Activated T-helper 1 cell treated with anti-CD3 and anti-CD28 coated beads, Interleukin-2, amount 50 U/mL, for 16 hours (primary cell): ENCODE data around the gene ETV6.

Source experiments
- DNase-seq, 2 donors: peaks; one replicate each; pipeline ENCODE4 v3.0.0-alpha.2; 2020; ENCODE audit warnings: low read depth in 1 of 2, low spot score in 1 of 2

ETV6 gene

GRCh38 chr12:11693601-11694000 lies 44.1 kb downstream of the ETV6 start:
- DNase-seq, result no peak

DNA sequence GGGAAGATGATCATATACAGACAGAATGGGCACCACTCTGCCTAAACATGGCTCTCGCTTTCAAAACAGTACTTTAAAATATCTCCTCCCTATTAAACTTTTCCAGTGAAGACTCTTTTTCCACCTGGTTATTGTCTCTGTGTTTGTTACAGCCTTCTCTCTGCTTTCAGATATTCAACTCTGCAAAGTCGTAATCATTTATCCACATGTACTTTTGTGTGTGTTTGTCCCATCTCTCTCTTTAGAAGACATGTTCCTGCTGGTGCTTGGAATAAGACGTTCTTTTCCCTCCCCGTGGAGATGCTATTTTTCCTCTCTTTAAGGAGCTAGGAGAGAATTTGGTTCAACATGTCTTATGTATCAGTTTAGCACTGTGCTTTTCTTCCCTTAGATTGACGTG lies 45.1 kb downstream of the ETV6 start:
- DNase-seq, result no peak

GRCh38 chr12:11695321-11695720 lies 45.8 kb downstream of the ETV6 start:
- no peak for DNase-seq

DNA sequence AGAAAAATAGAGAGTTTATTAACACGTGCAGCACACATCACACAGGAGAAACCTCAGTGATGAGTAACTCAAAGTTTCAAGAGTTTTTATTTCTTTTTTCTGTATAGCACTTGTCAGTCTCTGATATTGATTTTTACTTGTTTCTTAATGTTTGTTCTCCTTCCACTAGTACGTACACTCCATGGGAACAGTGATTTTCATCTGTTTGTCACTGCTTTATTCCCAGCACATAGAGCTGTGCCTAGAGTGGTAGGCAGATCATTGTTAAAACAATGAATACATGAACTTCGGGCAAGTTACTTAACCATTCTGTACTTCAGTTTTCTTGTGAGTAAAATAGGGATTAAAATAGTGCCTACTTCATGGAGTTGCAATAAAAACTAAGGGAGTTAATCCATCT lies 46.6 kb downstream of the ETV6 start:
- DNase-seq, result no peak

GRCh38 chr12:11697131-11697530 lies 47.7 kb downstream of the ETV6 start:
- no peak for DNase-seq

- DNase-seq, result no peak
Measured at GRCh38 chr12:11697670-11698387, 48.4 kb downstream of the ETV6 start.

GRCh38 chr12:11698729-11699128 lies 49.3 kb downstream of the ETV6 start:
- no peak for DNase-seq

DNA sequence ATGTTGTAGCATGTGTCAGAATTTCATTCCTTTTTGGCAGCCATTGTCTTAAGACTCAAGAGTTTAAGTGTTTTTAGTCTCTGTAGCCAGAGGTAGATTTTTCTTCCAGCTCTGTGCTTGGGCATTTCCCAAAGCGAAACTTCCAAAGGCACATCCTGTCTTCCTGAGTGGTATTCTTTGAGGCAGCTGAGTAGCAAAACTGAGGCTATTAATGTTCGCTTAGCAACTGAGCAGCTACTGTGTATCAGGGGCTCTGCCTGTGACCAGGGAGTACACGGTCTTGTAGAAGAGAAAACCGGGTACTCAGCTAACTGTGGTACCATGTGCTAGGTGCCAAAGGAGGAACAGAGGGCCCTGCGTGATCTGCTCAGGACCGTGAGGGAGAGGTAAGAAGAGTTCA lies 52.0 kb downstream of the ETV6 start:
- no peak for DNase-seq

DNA sequence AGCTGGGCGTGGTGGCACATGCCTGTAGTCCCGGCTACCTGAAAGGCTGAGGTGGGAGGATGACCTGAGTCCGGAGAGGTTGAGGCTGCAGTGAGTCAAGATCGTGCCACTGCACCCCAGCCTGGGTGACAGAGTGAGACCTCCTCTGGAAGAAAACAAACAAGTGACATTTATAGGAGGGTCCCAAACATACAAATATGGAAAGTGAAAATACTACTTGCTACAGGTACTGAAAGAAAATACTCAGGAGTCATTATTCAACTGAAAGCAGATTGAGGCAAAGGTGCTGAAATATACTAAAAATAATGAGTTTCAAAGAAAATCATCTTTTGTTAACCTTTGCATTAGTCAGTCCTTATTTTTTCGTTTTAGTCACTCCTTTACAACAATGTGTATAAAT lies 53.5 kb downstream of the ETV6 start:
- no peak for DNase-seq

DNA sequence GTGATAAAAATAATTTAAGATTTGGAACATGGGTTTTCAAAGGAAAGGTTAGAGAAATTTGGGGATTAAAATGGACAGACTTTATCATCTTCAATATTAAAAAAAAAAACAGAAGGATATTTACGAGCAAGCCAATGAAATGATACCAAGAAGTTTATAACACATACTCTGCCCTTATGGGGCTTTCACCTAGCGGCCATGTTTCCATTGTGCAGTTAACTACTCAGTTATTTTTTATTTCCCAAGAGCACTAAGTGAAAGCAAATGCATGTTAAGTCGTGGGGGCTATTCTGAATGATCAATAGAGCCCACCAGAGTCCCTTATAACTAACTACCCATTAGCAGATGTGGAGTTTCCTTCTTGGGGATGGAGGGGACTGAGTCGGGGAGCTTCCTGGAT lies 53.9 kb downstream of the ETV6 start:
- DNase-seq, result no peak

DNA sequence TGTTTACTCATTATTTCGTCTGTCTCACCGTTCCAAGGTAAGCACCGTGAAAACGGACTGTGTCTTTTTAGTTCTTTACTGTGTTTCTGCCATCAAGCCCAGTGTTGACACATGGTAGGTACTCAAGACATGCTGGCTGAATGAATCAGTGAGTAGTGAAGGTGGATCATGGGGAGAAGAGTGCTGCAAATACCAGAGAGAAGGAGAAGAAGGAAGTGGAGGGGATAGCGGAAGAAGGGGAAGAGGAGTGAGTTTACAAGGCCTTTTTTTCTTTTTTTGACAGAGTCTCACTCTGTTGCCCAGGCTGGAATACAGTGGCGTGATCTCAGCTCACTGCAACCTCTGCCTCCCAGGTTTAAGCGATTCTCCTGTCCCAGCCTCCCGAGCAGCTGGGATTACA lies 54.6 kb downstream of the ETV6 start:
- no peak for DNase-seq

- DNase-seq, result no peak
Measured at GRCh38 chr12:11705010-11705409, 55.5 kb downstream of the ETV6 start.

- DNase-seq, result no peak
Measured at GRCh38 chr12:11706509-11707379, 57.3 kb downstream of the ETV6 start.

GRCh38 chr12:11707535-11707934 lies 58.1 kb downstream of the ETV6 start:
- DNase-seq, result no peak

DNA sequence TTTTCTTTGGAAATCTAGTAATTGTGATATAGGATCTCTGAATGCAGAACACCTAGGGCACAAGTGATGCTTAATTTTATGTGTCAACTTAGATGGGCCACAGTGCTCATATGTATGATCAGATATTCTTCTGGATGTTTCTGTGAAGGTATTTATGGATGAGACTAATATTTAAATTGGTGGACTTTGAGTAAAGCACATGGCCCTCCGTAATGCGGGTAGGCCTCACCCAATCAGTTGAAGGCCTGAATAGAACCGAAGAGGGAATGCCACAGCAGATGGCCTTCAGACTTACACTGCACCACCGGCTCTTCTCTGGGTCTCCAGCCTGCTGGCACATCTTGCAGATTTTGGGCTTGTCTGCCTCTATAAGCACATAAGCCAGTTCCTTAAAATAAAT lies 60.0 kb downstream of the ETV6 start:
- no peak for DNase-seq

DNA sequence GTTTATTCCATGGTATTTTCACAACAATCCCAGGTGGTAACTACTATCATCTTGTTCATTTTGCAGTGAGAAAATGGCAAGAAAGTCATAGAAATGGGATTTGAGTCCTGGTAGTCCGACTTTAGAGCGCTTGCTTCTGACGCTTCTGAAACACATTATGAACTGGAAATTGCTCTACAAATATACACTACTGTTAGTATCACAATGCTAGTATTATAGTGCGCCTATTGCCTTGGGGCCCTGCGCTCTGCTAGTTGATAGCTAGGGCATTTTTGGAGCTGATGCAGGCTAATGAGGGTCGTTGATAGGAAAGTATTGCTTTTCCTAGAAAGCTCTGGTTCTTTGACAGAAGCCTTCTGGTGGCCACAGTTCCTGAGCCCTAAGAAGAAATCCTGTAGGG lies 61.0 kb downstream of the ETV6 start:
- DNase-seq, result no peak

DNA sequence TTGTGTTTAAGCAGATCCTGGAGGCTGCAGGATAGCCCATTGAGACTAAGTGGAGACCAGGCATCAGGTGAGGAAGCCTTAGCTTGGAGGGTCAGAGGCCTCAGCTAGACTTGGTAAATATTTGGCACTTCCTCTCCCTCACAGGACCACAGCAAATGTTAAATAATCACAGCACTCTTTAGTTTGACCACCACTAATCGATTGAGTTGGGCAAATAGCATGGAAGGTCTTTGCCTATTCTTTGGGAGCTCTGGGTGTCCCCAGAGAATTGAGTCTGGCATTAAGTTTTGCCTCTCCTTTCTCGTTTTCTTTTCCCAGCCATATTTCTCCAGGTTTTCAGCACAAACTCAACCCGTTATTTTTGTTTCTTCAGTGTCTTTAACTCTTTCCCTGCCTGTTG lies 61.4 kb downstream of the ETV6 start:
- DNase-seq, result no peak

DNA sequence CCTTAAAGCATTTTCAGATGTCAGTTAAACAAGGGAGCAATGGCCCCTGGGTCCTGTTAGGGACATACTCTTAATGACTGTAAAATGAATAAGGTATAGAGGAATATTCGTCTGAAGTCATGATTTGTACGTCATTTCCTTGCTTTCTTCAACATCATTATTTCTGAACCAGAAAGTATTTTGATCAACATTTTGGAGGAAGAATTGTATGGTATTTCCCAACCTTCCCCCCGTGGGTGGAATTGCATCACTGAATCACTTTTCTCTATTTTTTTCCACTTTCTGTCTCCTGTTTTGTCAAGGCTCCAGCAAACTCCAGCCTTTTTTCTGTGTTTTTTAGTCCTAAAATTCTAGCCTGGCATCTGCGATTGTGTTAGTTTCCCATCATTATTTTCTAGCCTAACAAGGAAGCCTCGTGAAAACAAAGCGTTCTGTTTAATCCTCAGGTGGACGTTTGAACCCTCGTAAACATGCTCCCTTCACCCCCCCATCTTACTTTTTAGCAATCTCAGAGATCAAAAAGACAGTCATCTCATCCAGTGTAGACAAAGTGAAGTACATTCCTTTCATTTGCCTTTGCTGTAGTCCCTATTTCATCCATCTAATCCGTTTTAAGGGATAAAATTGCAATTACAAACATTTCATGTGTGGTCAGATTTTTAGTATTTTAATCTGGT lies 62.3 kb downstream of the ETV6 start:
- no peak for DNase-seq

GRCh38 chr12:11712491-11712890 lies 63.0 kb downstream of the ETV6 start:
- DNase-seq, result no peak

- no peak for DNase-seq
Measured at GRCh38 chr12:11713202-11713601, 63.7 kb downstream of the ETV6 start.

GRCh38 chr12:11714626-11715025 lies 65.2 kb downstream of the ETV6 start:
- no peak for DNase-seq

DNA sequence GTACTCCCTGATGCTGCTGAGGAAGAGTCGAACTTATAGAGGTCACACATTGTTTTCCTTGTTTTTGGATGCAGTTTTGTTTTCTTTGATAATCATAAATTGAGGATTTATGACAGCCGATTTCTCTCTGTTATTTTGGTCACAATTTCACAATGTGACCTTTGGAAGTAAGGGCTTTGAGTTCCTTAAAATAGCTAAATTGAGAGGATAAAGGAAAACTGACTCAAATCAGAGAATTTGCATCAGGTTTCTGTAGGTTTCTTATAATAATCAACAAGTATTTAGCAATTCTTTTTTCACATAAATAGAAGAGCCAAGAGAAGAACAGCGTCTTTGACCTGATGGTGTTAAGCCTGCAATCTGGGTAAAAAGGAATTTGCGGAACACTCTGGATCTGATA lies 66.1 kb downstream of the ETV6 start:
- no peak for DNase-seq
